NCI-H146 treated with DMSO at 0.1 percent for 48 hours (cell line): ENCODE measurements around the gene SLC10A1.

Experiments
- DNase-seq: peaks from one replicate; lab custom pipeline; 2025; ENCODE audit not compliant: unreplicated experiment; lab: John Stamatoyannopoulos, UW

The SLC10A1 gene

DNA sequence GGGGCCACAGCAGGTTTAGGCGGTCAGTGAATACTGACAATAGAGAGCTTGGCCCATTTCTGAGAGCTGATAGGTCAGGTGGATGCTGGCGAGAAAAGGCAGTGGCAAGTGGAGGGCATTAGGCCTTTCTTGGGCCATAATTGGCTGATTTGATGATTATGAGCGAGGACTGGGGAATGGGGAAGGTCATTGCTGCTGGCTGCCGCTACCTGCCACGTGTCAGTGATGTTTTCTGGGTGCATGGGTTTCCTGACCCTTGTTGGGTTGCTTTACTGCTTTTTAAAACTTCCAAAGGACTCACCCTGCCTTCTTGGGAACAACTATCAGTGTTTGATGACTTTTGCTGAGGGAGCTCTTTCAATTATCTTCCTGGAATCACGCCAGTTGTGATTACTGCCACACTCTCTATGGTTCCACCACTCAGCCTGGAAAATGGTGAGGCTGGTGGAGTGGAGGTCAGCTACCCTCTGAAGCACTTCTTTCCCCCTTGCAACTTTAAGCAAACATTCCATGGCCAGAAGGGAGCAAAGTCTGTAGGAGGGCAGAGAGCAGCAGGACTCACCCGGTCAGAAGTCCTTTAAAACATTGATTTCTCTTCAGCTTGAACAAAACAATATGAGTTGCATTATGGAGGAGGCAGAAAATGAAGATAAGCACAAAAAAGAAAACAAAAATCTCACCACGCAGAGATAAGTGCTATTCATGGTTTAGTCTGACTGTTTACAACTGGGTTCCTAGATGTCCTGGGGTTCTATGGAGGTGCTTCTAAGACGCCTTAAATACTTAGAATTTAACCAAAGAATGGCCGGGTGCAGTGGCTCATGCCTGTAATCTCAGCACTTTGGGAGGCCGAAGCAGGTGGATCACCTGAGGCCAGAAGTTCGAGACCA is 12.1 kb upstream of the SLC10A1 start:
- no peak for DNase-seq

- DNase-seq: no peak
Measured at GRCh38 chr14:69807192-69807591, 10.2 kb upstream of the SLC10A1 start.

GRCh38 chr14:69804902-69805301 is 7.9 kb upstream of the SLC10A1 start:
- DNase-seq: no peak

- no peak for DNase-seq
Measured at GRCh38 chr14:69803753-69804152, 6.7 kb upstream of the SLC10A1 start.

- DNase-seq: no peak
Measured at GRCh38 chr14:69798339-69798735, 1.3 kb upstream of the SLC10A1 start.

- no peak for DNase-seq
Measured at GRCh38 chr14:69797573-69798338, 715 bp upstream of the SLC10A1 start.

GRCh38 chr14:69795691-69796090 is 1.4 kb downstream of the SLC10A1 start:
- DNase-seq: no peak

DNA sequence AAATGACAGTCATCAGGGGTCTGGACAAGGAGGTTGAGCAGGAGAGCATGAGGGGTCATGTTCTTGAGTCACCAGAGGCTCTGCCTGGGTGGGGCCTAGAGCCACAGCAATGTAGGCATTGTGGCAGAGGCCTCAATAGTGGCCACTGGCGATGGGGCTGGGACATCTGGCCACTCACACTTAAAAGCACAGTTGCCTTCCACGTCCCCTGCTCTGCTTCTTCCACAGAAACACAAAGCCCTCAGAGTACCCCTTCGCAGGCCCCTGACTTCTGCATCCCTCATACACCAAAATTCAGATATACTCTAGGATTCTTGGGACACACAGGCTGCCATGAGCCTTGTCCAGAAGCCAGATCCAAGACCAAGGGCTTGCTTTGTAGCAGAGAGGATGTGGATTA is 2.2 kb downstream of the SLC10A1 start:
- no peak for DNase-seq

- DNase-seq: no peak
Measured at GRCh38 chr14:69792887-69793421, 4.1 kb downstream of the SLC10A1 start.

DNA sequence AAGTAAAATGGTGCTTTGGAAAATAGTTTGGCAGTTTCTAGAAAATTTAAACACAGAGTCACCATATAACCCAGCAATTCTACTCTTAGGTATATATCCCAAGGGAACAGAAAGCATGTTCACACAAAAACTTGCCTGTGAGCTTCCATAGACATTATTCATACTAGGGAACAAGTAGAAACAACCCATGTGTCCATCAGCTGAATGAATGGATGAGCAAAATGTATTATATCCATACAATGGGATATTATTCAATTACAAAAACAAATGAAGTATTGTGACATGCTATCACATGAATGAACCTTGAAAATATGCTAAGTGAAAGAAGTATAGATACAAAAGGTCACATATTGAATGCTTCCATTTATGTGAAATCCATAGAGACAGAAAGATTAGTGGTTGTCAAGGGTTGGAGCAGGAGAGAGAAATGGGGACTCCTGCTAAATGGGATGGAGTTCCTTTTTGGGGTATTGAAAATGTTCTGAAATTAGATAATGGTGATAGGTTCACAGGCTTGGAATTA is 7.9 kb downstream of the SLC10A1 start:
- no peak for DNase-seq

- DNase-seq: no peak
Measured at GRCh38 chr14:69786603-69787002, 10.4 kb downstream of the SLC10A1 start.

DNA sequence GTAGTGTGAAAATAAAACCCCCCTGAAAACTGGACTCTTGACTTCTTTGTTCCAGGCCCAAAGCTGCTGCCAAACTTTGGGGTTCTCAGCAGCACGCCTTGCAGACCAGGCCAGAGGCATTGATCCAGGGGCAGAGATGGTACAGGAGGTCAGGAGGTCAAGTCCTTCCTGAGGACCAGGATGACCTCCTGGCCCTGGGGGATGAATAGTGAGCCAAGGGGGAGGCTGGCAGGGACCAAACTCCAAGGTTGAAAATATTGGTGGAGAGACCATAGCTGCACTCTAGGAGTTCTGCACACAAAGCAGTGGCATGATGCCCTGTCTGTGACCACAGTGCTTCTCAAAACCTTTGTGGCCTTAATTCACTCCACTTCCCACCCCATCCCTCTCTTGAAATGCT is 12.1 kb downstream of the SLC10A1 start:
- DNase-seq: no peak

DNA sequence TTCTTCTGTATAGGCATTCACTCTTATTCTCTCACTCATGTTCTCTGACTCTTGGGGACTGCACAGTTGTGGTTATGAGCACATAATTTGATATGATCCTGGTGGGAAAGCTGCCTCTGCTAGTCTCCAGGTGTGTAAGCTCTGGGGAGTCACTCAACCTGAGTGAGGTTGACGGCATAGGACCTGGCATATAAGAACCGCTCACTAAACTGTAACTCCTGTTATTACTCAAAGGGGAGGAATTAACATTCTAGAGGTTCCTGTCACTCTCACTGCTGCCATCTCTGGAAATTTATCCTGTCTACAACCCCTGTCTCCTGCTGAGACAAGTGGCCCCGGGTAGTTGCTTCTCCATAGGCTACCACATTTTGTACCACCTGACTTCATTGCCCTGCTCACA is 16.1 kb downstream of the SLC10A1 start:
- no peak for DNase-seq

DNA sequence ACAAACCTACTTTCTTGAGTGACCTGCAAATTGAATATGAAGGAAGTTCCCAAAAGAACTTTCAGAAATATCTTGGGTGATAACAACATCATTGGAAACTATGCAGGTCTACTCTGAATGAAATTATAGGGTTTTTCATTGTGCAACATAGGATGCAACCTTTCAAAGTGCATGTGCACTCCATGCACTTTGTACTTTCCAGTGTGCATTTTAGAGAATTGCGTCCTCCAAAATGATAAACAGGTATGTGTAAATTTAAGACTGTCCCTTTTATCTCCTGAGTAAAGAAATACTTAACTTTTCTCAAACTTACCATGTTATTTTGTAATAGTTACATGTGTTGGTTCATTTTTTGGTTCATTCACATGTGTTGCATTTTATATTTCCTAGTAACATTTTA is 16.9 kb downstream of the SLC10A1 start:
- DNase-seq: no peak

GRCh38 chr14:69779088-69779487 is 18.0 kb downstream of the SLC10A1 start:
- DNase-seq: no peak

DNA sequence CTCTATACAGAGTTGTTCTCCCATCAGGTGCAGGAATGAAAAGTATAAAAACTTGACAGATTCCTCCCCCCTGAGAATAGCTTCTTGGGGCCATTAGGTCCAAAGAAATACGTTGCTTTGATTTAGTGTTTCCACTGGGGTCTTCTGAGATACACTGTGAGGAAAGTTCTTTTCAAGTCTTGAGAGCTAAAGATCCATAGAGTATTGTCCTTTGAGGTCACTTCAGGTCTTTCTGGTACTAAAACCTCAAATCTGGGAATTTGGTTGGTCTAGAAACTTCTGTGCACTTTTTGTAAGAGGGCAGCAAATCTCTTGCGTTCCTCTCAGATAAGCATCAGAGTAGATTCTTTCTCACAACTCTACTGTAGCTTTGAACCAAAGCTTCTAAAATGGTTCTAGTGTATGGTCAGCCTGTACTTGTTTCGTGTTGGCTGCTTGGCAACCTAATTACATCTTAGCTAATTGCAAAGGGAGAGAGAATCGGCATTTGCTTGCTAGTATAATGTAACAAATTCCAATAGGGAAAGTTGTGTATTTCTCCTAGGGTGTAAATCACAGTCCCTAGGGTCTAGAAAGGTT is 20.1 kb downstream of the SLC10A1 start:
- no peak for DNase-seq

- DNase-seq: no peak
Measured at GRCh38 chr14:69775012-69775411, 22.0 kb downstream of the SLC10A1 start.

- DNase-seq: no peak
Measured at GRCh38 chr14:69773571-69774276, 23.3 kb downstream of the SLC10A1 start.

GRCh38 chr14:69772082-69773017 is 24.7 kb downstream of the SLC10A1 start:
- DNase-seq: no peak

DNA sequence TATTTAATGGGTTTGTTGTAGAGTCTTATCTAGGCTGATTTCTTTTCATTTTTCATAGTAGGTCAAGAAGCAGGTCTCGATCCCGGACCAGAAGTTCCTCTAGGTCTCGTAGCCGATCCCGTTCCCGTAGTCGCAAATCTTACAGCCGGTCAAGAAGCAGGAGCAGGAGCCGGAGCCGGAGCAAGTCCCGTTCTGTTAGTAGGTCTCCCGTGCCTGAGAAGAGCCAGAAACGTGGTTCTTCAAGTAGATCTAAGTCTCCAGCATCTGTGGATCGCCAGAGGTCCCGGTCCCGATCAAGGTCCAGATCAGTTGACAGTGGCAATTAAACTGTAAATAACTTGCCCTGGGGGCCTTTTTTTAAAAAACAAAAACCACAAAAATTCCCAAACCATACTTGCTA is 25.9 kb downstream of the SLC10A1 start:
- no peak for DNase-seq
